ENCODE data around the gene METTL25B.
"Not testable (repeated sequence)": the region's sequence is repeated elsewhere in the genome, so short reads cannot be mapped to it uniquely, and the experiment has no call there.

METTL25B gene

GRCh38 chr1:156750191-156750672, 22.0 kb downstream of the METTL25B start:
- DNase-seq = peak; percentile 49 to 61

GRCh38 chr1:156750711-156751450, 22.6 kb downstream of the METTL25B start:
- DNase-seq = peak; percentile 38 to 40

GRCh38 chr1:156751451-156751756, 23.1 kb downstream of the METTL25B start, which contains the start of gene HDGF:
TSS of gene HDGF (minus strand) at chr1:156751675. CDS start at chr1:156751429, 246 bp downstream.
- no peak for DNase-seq

GRCh38 chr1:156751757-156752481, 23.6 kb downstream of the METTL25B start:
- peak; percentile 97 to 98 for DNase-seq

- DNase-seq = no peak
Measured at GRCh38 chr1:156752843-156753482, 24.7 kb downstream of the METTL25B start.

- DNase-seq = no peak
Measured at GRCh38 chr1:156754219-156754618, 25.9 kb downstream of the METTL25B start.

- no peak for DNase-seq
Measured at GRCh38 chr1:156755527-156755950, 27.3 kb downstream of the METTL25B start.

GRCh38 chr1:156756355-156756754, 28.1 kb downstream of the METTL25B start:
- no peak for DNase-seq

- DNase-seq = not testable (repeated sequence)
Measured at GRCh38 chr1:156757572-156758253, 29.4 kb downstream of the METTL25B start.

GRCh38 chr1:156760092-156760795, 32.0 kb downstream of the METTL25B start:
- DNase-seq = no peak

- DNase-seq = no peak
Measured at GRCh38 chr1:156760796-156761104, 32.5 kb downstream of the METTL25B start.

- DNase-seq = not testable (repeated sequence)
Measured at GRCh38 chr1:156765136-156765535, 36.9 kb downstream of the METTL25B start.

- DNase-seq = no peak
Measured at GRCh38 chr1:156765666-156766065, 37.4 kb downstream of the METTL25B start.

- DNase-seq = no peak
Measured at GRCh38 chr1:156766298-156767100, 38.2 kb downstream of the METTL25B start.

- DNase-seq = peak; percentile 95 to 96
Measured at GRCh38 chr1:156767101-156767878, 39.0 kb downstream of the METTL25B start, which contains the start of gene PRCC. TSS of gene PRCC (plus strand) at chr1:156767535. CDS start at chr1:156767772, 237 bp downstream.

- peak in 1 of 2 donors; percentile 45 for DNase-seq
Measured at GRCh38 chr1:156767879-156768604, 39.8 kb downstream of the METTL25B start.

GRCh38 chr1:156768610-156769295, 40.5 kb downstream of the METTL25B start:
- DNase-seq = no peak

- no peak for DNase-seq
Measured at GRCh38 chr1:156772222-156772621, 44.0 kb downstream of the METTL25B start.

Measured in activated CD4-positive, alpha-beta T cell treated with anti-CD3 and anti-CD28 coated beads for 4 hours (primary cell).